PC-9 (cell line): ENCODE data around the gene VCL.

Experiments used
- EZH2 ChIP-seq: fragments of 200-600 bp; sonication (generic); IDR thresholded peaks from 2 replicates; pipeline ENCODE4 v1.8.0; 2017; ENCODE audit warnings: antibody characterized with exemption, low read depth
- TF ChIP-seq, protein P1 (sequence below): fragments of 200-600 bp; sonication (generic); conservative IDR thresholded peaks from 2 replicates; pipeline ENCODE4 v1.6.1; 2017; ENCODE audit warnings: mixed run types, antibody characterized with exemption, mild to moderate bottlenecking, moderate library complexity

DNA sequence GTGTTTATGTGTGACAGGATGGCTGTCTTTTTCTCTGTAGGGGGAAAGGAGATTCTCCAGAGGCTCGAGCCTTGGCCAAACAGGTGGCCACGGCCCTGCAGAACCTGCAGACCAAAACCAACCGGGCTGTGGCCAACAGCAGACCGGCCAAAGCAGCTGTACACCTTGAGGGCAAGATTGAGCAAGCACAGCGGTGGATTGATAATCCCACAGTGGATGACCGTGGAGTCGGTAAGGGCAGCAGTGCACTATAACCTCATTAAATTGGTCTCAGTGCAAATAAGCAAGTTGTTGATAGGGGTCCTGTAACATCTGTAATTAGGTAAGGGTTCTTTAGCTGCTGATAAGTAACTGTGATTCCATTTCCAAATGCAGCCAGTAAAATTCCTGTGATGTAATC, 96.3 kb downstream of the VCL start:
- TF ChIP-seq, protein P1, sequence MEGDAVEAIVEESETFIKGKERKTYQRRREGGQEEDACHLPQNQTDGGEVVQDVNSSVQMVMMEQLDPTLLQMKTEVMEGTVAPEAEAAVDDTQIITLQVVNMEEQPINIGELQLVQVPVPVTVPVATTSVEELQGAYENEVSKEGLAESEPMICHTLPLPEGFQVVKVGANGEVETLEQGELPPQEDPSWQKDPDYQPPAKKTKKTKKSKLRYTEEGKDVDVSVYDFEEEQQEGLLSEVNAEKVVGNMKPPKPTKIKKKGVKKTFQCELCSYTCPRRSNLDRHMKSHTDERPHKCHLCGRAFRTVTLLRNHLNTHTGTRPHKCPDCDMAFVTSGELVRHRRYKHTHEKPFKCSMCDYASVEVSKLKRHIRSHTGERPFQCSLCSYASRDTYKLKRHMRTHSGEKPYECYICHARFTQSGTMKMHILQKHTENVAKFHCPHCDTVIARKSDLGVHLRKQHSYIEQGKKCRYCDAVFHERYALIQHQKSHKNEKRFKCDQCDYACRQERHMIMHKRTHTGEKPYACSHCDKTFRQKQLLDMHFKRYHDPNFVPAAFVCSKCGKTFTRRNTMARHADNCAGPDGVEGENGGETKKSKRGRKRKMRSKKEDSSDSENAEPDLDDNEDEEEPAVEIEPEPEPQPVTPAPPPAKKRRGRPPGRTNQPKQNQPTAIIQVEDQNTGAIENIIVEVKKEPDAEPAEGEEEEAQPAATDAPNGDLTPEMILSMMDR = no peak
- TF ChIP-seq EZH2 = no peak
